Stimulated activated effector memory CD8-positive, alpha-beta T cell treated with anti-CD3 and anti-CD28 coated beads, Interleukin-12 subunit alpha, Interleukin-12 subunit beta, amount 100 ng/mL, for 72 hours (primary cell): ENCODE measurements around the gene MESP2.
"Not testable (repeated sequence)": the region's sequence is repeated elsewhere in the genome, so short reads cannot be mapped to it uniquely, and the experiment has no call there.

Experiments
- ATAC-seq: fragments of 150-1000 bp; cut with Tn5 transposase; 2 replicates; pipeline ENCODE4 v1.10.0; 2021
- DNase-seq, 2 donors: peaks; one replicate each; pipeline ENCODE4 v3.0.0; 2021 to 2022; ENCODE audit warnings: low spot score in 2 of 2
- H3K27ac Mint-ChIP-seq: one replicate; pipeline ENCODE4 v1.8.0; 2022; ENCODE audit warnings: mild to moderate bottlenecking, mixed read lengths
- H3K36me3 Mint-ChIP-seq: one replicate; pipeline ENCODE4 v1.8.0; 2022; ENCODE audit warnings: mild to moderate bottlenecking, mixed read lengths
- H3K4me1 Mint-ChIP-seq: one replicate; pipeline ENCODE4 v1.8.0; 2022; ENCODE audit warnings: mixed read lengths
- H3K4me3 Mint-ChIP-seq: one replicate; pipeline ENCODE4 v1.8.0; 2022; ENCODE audit warnings: mild to moderate bottlenecking, mixed read lengths
- H3K9me3 Mint-ChIP-seq: one replicate; pipeline ENCODE4 v1.8.0; 2022; ENCODE audit warnings: mixed read lengths

MESP2 gene

GRCh38 chr15:89782619-89782950 is 6.5 kb downstream of the MESP2 start:
- ATAC-seq, DNase-seq, H3K4me1 Mint-ChIP-seq, H3K27ac Mint-ChIP-seq, H3K36me3 Mint-ChIP-seq, H3K9me3 Mint-ChIP-seq, H3K4me3 Mint-ChIP-seq: not testable (repeated sequence)

GRCh38 chr15:89783111-89783860 is 7.2 kb downstream of the MESP2 start:
- no peak for ATAC-seq
- Mint-ChIP-seq H3K9me3 (no peaks in the 10 kb centered on the region), H3K27ac (no peak overlapping the region), H3K36me3 (no peaks in the 10 kb centered on the region), H3K4me3 (no peak overlapping the region), H3K4me1 (peaks cover 8% of the 10 kb centered on the region)
- DNase-seq = no peak

DNA sequence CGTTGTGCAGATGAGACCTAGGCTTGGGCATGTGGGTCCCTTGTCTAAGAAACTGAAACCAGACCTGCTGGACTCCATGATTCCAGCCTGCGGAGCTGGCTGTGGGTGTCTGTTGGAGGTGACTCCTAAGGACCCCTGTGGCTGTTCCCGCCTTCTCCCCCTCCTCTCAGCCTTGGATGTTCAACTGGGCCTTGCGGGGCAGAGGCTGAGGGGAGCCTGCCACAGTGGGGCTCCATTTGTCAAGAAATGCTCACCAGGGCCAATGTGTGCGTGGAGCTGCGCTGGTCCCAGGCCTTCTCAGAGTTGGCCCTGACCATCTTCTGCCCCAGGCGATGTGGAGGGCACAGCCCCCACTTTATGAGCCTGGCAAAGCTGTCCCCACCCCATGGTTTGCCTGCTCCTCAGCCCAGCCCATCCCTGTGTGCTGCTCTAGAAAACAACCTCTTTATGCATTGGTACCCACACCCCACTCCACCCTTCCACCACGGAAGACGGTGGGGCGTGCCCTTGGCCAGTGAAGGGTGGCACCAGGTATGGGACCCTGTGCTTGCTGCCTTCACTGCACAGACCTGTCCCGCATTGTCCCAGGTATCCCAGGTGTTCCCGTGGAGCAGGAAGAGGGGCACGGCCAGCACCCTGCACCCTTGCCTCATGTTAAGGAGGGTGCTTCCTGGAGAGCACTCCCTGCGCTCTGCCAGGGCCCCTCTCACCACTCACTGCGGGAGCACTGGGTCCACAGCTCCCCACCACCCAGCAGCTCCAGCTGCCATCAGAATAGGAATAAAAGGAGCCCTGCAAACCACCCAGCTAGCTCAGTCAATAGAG is 7.9 kb downstream of the MESP2 start:
- H3K9me3 Mint-ChIP-seq = no peaks in the 10 kb centered on the region
- no peaks in the 10 kb centered on the region for H3K36me3 Mint-ChIP-seq
- no peak overlapping the region for H3K27ac Mint-ChIP-seq
- ATAC-seq = no peak
- DNase-seq = no peak
- H3K4me3 Mint-ChIP-seq = no peak overlapping the region
- peaks cover 8% of the 10 kb centered on the region for H3K4me1 Mint-ChIP-seq

DNA sequence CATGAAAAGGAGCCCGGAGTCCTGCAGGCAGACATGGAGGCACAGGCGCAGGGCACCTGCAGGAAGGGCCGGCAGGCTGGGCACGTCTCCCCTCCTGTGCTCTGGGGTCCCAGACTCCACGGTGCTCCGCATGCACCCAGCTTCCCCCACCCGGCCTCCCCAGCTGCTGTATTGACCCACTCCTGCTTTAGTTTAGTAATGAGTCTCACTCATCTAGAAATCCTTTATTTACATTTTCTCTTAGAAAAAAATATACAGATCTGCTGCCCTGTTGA is 8.5 kb downstream of the MESP2 start:
- Mint-ChIP-seq H3K9me3 (no peaks in the 10 kb centered on the region), H3K27ac (no peak overlapping the region), H3K4me3 (no peak overlapping the region), H3K4me1 (peaks cover 8% of the 10 kb centered on the region), H3K36me3 (no peaks in the 10 kb centered on the region)
- DNase-seq (no peak), ATAC-seq (no peak)

DNA sequence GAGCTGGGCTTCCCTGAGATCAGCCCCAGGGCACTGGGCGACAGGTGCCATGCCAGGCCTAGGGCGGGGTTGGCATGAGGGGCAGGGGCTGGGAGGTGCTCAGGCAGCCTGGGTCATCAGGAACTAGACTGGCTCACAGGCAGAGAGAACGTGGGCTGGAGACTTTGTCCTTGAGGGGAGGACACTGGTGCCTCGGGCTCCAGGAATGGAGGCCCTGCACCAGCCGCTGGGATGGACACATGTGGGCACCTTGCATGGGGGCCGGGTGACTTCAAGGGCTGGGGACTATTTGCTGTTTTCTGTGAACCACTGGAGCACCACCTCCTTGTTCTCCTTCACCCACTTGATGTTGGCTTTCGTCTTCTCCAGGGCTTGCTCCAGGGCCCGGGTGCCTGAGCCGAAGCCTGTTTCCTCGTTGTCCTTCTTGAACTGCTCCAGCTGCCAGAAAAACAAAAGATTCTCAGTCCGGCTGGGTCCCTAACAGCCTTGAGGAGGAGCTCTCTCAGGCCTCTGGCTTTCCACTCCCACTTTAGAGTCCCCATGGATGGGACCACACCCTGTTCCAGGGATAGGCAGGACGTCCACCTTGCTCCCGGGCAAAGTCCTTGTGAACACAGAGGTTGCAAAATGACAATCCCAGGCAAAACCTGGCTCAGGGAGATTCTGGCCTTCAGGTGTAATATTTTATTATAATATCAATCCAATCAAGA is 9.1 kb downstream of the MESP2 start:
- Mint-ChIP-seq H3K27ac (no peak overlapping the region), H3K4me1 (peaks cover 8% of the 10 kb centered on the region), H3K9me3 (no peaks in the 10 kb centered on the region), H3K36me3 (no peaks in the 10 kb centered on the region), H3K4me3 (no peak overlapping the region)
- DNase-seq (no peak), ATAC-seq (no peak)

DNA sequence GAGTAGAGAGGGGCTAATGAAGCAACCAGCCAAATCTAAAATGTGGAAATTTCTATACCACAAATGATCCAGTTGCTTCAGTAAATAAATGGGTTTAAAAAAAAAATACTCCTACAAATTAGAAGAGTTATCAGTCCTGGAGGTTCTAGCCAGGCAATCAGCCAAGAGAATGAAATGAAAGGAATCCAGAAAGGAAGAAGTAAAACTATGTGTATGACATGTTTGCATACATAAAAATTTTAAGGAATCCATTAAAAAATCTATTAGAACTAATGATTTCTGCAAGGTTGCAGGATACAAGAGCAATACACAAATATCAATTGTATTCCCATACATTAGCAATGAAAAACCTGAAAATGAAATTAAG is 9.6 kb downstream of the MESP2 start:
- DNase-seq (no peak), ATAC-seq (no peak)
- H3K4me1 Mint-ChIP-seq = peaks cover 3% of the 10 kb centered on the region
- no peak overlapping the region for H3K4me3 Mint-ChIP-seq
- no peak overlapping the region for H3K27ac Mint-ChIP-seq
- H3K9me3 Mint-ChIP-seq = no peaks in the 10 kb centered on the region
- no peaks in the 10 kb centered on the region for H3K36me3 Mint-ChIP-seq

GRCh38 chr15:89787944-89788343 is 11.8 kb downstream of the MESP2 start:
- H3K9me3 Mint-ChIP-seq = no peaks in the 10 kb centered on the region
- no peaks in the 10 kb centered on the region for H3K36me3 Mint-ChIP-seq

DNA sequence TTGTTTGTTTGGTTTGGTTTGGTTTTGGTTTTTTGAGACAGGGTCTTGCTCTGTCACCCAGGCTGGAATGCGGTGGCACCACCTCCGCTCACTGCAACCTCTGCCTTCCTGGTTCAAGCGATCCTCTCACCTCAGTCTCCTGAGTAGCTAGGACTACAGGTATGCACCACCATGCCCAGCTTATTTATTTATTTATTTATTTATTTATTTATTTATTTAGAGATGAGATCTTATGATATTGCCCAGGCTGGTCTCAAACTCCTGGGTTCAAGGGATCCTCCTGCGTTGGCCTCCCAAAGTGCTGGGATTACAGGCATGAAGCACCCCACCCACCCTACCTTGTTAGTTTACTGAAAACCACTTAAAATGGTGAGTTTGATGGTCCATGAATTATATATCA is 12.5 kb downstream of the MESP2 start:
- H3K9me3 Mint-ChIP-seq, DNase-seq, H3K4me3 Mint-ChIP-seq, H3K27ac Mint-ChIP-seq, ATAC-seq, H3K36me3 Mint-ChIP-seq, H3K4me1 Mint-ChIP-seq: not testable (repeated sequence)

More at GRCh38 chr15:89787944-89788343, 11.8 kb downstream of the MESP2 start:
- Mint-ChIP-seq H3K27ac (no peak overlapping the region), H3K4me3 (no peak overlapping the region), H3K4me1 (no peaks in the 10 kb centered on the region)
- no peak for ATAC-seq
- DNase-seq = no peak

GRCh38 chr15:89790206-89790605 is 14.1 kb downstream of the MESP2 start:
- H3K4me1 Mint-ChIP-seq = no peaks in the 10 kb centered on the region
- no peaks in the 10 kb centered on the region for H3K36me3 Mint-ChIP-seq
- H3K4me3 Mint-ChIP-seq = no peak overlapping the region
- no peak overlapping the region for H3K27ac Mint-ChIP-seq
- H3K9me3 Mint-ChIP-seq = peaks cover 3% of the 10 kb centered on the region
- ATAC-seq (no peak), DNase-seq (no peak)

GRCh38 chr15:89790661-89791060 is 14.5 kb downstream of the MESP2 start:
- H3K4me3 Mint-ChIP-seq = no peak overlapping the region
- H3K27ac Mint-ChIP-seq = no peak overlapping the region
- no peak for DNase-seq
- peaks cover 3% of the 10 kb centered on the region for H3K9me3 Mint-ChIP-seq
- no peaks in the 10 kb centered on the region for H3K36me3 Mint-ChIP-seq
- ATAC-seq = no peak
- H3K4me1 Mint-ChIP-seq = no peaks in the 10 kb centered on the region

- ATAC-seq (no peak), DNase-seq (no peak)
- H3K36me3 Mint-ChIP-seq = no peaks in the 10 kb centered on the region
- H3K27ac Mint-ChIP-seq = no peak overlapping the region
- no peak overlapping the region for H3K4me3 Mint-ChIP-seq
- peaks cover 5% of the 10 kb centered on the region for H3K9me3 Mint-ChIP-seq
- H3K4me1 Mint-ChIP-seq = no peaks in the 10 kb centered on the region
Observed at GRCh38 chr15:89792106-89792805, 16.1 kb downstream of the MESP2 start.

- no peaks in the 10 kb centered on the region for H3K4me1 Mint-ChIP-seq
- ATAC-seq (no peak), DNase-seq (no peak)
- H3K27ac Mint-ChIP-seq = no peak overlapping the region
- peaks cover 6% of the 10 kb centered on the region for H3K9me3 Mint-ChIP-seq
- no peaks in the 10 kb centered on the region for H3K36me3 Mint-ChIP-seq
- H3K4me3 Mint-ChIP-seq = no peak overlapping the region
Observed at GRCh38 chr15:89794627-89795241, 18.6 kb downstream of the MESP2 start.

DNA sequence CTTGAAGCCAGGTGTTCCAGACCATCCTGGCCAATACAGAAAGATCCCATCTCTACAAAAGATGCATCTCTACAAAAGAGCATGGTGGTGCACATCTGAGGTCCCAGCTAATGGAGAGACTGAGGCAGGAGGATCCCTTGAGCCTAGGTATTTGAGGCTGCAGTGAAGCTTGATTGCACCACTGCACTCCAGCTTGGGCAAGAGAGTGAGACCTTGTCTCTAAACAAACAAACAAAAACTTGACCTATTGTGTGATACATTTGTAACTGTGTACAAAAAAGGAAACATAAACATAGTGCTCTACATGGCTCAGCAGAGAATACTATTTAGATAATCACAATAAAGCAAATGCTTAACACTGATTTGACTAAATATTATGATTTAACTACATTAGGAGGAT is 19.9 kb downstream of the MESP2 start:
- peaks cover 6% of the 10 kb centered on the region for H3K9me3 Mint-ChIP-seq
- H3K4me3 Mint-ChIP-seq = no peak overlapping the region
- H3K36me3 Mint-ChIP-seq = no peaks in the 10 kb centered on the region
- DNase-seq = no peak
- no peak overlapping the region for H3K27ac Mint-ChIP-seq
- H3K4me1 Mint-ChIP-seq = no peaks in the 10 kb centered on the region
- ATAC-seq = no peak

- no peak overlapping the region for H3K4me3 Mint-ChIP-seq
- H3K9me3 Mint-ChIP-seq = peaks cover 6% of the 10 kb centered on the region
- no peak for DNase-seq
- peak overlapping the region; percentile 60 for H3K27ac Mint-ChIP-seq
- ATAC-seq = no peak
- H3K4me1 Mint-ChIP-seq = no peaks in the 10 kb centered on the region
- no peaks in the 10 kb centered on the region for H3K36me3 Mint-ChIP-seq
Observed at GRCh38 chr15:89797678-89798201, 21.6 kb downstream of the MESP2 start.
